Skin epidermis (tissue), 12 donors: ENCODE data around the gene SLC1A7.
"Not testable (repeated sequence)": the region's sequence is repeated elsewhere in the genome, so short reads cannot be mapped to it uniquely, and the experiment has no call there.

ENCODE experiments used
- H3K27ac ChIP-seq, 21 experiments: fragments of 200-600 bp; sonication (generic) in 11 of 21; one replicate each; pipeline ENCODE4 v1.5.0; 2020; ENCODE audit warnings: mild to moderate bottlenecking in 3 of 21, inconsistent platforms in 2 of 21, moderate library complexity in 2 of 21
- H3K4me3 ChIP-seq, 7 experiments: fragments of 200-600 bp; sonication (generic) in 2 of 7; one replicate each; pipeline ENCODE4 v1.5.0; 2020; ENCODE audit warnings: inconsistent platforms in 2 of 7, mild to moderate bottlenecking in 2 of 7, moderate library complexity in 1 of 7

SLC1A7 gene

GRCh38 chr1:53142226-53142853, at the start of gene SLC1A7:
Gene SLC1A7, minus strand, starts transcription at chr1:53142638. Its CDS starts 189 bp downstream, at chr1:53142449.
- peak within 1 kb of the TSS in 2 of 21 experiments; percentile 13 to 14 for H3K27ac ChIP-seq
- no peak within 1 kb of the TSS for H3K4me3 ChIP-seq

- Histone ChIP-seq H3K27ac (no peak overlapping the region), H3K4me3 (no peak overlapping the region)
Observed at GRCh38 chr1:53190210-53190611, 47.8 kb upstream of the SLC1A7 start.

- Histone ChIP-seq H3K27ac (no peak overlapping the region), H3K4me3 (no peak overlapping the region)
Observed at GRCh38 chr1:53189061-53189460, 46.6 kb upstream of the SLC1A7 start.

- no peak overlapping the region for H3K27ac ChIP-seq
- no peak overlapping the region for H3K4me3 ChIP-seq
Observed at GRCh38 chr1:53188099-53188498, 45.7 kb upstream of the SLC1A7 start.

- peak overlapping the region in 2 of 21 experiments; percentile 20 to 38 for H3K27ac ChIP-seq
- H3K4me3 ChIP-seq, result no peak overlapping the region
Observed at GRCh38 chr1:53187401-53187800, 45.0 kb upstream of the SLC1A7 start.

GRCh38 chr1:53186533-53186932, 44.1 kb upstream of the SLC1A7 start:
- Histone ChIP-seq H3K4me3 (no peak overlapping the region), H3K27ac (no peak overlapping the region)

GRCh38 chr1:53185955-53186297, 43.5 kb upstream of the SLC1A7 start:
- not testable (repeated sequence) for H3K4me3 ChIP-seq, H3K27ac ChIP-seq

GRCh38 chr1:53183095-53183990, 40.9 kb upstream of the SLC1A7 start:
- Histone ChIP-seq H3K4me3 (no peak overlapping the region), H3K27ac (no peak overlapping the region)

- no peak overlapping the region for H3K4me3 ChIP-seq
- H3K27ac ChIP-seq, result no peak overlapping the region
Observed at GRCh38 chr1:53182716-53183094, 40.3 kb upstream of the SLC1A7 start.

- Histone ChIP-seq H3K27ac (no peak overlapping the region), H3K4me3 (no peak overlapping the region)
Observed at GRCh38 chr1:53182111-53182593, 39.7 kb upstream of the SLC1A7 start.

- no peak overlapping the region for H3K4me3 ChIP-seq
- no peak overlapping the region for H3K27ac ChIP-seq
Observed at GRCh38 chr1:53180951-53181350, 38.5 kb upstream of the SLC1A7 start.

GRCh38 chr1:53180226-53180625, 37.8 kb upstream of the SLC1A7 start:
- no peak overlapping the region for H3K27ac ChIP-seq
- H3K4me3 ChIP-seq, result no peak overlapping the region

- H3K4me3 ChIP-seq, result no peak overlapping the region
- H3K27ac ChIP-seq, result peak overlapping the region in 3 of 21 experiments; percentile 34 to 60 (median 35)
Observed at GRCh38 chr1:53176452-53177208, 34.2 kb upstream of the SLC1A7 start.

- peak overlapping the region in 2 of 21 experiments; percentile 17 to 35 for H3K27ac ChIP-seq
- H3K4me3 ChIP-seq, result no peak overlapping the region
Observed at GRCh38 chr1:53174971-53175913, 32.8 kb upstream of the SLC1A7 start.

- Histone ChIP-seq H3K4me3 (no peak overlapping the region), H3K27ac (peak overlapping the region in 10 of 21 experiments; percentile 1 to 65 (median 28))
Observed at GRCh38 chr1:53172426-53173128, 30.1 kb upstream of the SLC1A7 start.

GRCh38 chr1:53166912-53167311, 24.5 kb upstream of the SLC1A7 start:
- no peak overlapping the region for H3K4me3 ChIP-seq

GRCh38 chr1:53166366-53166765, 23.9 kb upstream of the SLC1A7 start:
- H3K4me3 ChIP-seq, result no peak overlapping the region
- no peak overlapping the region for H3K27ac ChIP-seq

More at GRCh38 chr1:53166912-53167311, 24.5 kb upstream of the SLC1A7 start:
- H3K27ac ChIP-seq, result no peak overlapping the region

- no peak overlapping the region for H3K27ac ChIP-seq
- H3K4me3 ChIP-seq, result no peak overlapping the region
Observed at GRCh38 chr1:53165408-53165961, 23.0 kb upstream of the SLC1A7 start.
